Left colon (tissue), 2 donors: ENCODE data around the gene TMEM252. TPM values are rescaled to one million over a fixed set of nuclear protein-coding genes. Genes with fewer than 3 reads are reported as not detected.

Experiments
- ATAC-seq: fragments of 200-7000 bp; cut with Tn5 transposase; one replicate; pipeline ENCODE4 v1.9.1; 2020; ENCODE audit warnings: mild to moderate bottlenecking, moderate library complexity
- DNase-seq, 2 donors: peaks; one replicate each; pipeline ENCODE4 v3.0.0-alpha.2; 2020
- intact Hi-C, 2 donors: fragments of 100-400 bp; cut with DNase I in 1 of 2; cut with micrococcal nuclease in 1 of 2; formaldehyde crosslinking; loops; one replicate each; pipeline versions ENCODE4 v1.11.2 to v1.14.0; 2022; cut with DNase I, micrococcal nuclease
- total RNA-seq, 2 donors: library from RNA; stranded (reverse); fragmentation: NEBNext Ultra II Directional; extraction: Animal tissue kit (Norgen Biotek cat#: 25700); gene quantifications; one replicate each; pipeline ENCODE4 v1.2.1, GENCODE V29; 2021
- donor health status: DM: no; HTN: no; CAD: no.
- donor health status: DM: yes; HTN: yes; CAD: no.

The TMEM252 gene
- total RNA-seq, 2 donors from 2014 or later = 0.89 TPM; not detected in 1

DNA sequence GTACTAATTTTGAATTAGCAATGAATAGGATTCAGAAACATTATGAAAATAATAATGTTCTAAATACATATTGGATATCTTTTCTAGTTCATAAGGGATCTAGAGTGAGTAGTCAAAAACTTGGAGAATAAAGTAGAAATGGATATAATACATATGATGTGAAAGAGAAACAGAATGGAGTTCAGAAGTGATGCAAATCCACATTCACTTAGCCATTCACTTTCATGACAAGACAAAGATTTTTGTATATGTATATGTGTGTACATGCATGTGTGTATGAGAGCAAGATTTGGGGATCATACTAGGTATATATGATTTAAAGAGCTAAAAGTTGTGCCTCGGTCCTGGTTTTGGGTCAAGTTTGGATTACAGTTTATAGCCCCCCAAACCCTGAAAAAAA is 34.1 kb downstream of the TMEM252 start:
- no peak for DNase-seq
- no peak for ATAC-seq
- intact Hi-C loops = no loop called here

- ATAC-seq (peak; percentile 53), DNase-seq (no peak)
- intact Hi-C loops = no loop called here
These were observed 34.8 kb downstream of the TMEM252 start for GRCh38 chr9:68505681-68506409.

GRCh38 chr9:68502279-68502678 is 38.4 kb downstream of the TMEM252 start:
- intact Hi-C loops = no loop called here
- ATAC-seq (no peak), DNase-seq (no peak)

GRCh38 chr9:68500457-68501381 is 40.0 kb downstream of the TMEM252 start:
- DNase-seq (no peak), ATAC-seq (no peak)
- intact Hi-C loops = no loop called here

DNA sequence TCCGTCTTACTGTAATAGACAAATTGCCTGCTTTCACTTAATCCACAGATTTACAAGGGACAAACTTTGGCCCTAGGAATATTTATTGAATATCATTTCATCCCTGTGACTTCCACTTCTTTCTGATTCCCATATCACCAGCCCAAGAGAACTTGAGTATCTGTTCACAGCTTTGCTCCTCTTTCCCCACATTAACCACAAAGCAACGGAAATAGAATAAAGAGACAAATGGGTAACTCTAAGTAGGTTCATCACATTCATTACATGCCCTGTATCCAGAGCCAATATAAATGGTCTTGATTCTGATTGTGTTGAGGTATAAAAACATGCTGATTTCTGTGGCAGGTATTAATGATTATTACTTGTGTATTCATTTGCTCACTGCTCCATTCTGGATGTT is 41.9 kb downstream of the TMEM252 start:
- ATAC-seq (no peak), DNase-seq (no peak)
- intact Hi-C loops = no loop called here

GRCh38 chr9:68497629-68498028 is 43.1 kb downstream of the TMEM252 start:
- intact Hi-C loops = no loop called here
- DNase-seq (no peak), ATAC-seq (no peak)

DNA sequence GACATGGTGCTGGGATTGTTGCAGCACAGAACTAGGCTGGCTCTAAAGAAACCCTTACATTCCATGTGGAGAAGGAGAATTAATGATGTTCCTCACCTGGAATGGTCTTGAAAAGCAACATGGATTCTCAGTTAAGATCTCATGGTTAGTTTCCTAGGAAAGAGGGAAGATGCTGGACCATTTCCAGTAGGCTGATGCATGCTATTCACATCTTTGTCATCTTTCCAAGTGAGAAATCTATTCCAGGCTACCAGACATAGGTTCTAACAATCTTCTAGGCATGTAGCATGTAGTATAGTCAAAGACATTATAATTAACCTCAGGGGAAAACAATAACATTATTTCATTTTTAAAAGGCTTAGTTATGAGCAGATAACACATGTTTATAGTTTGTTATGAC is 44.3 kb downstream of the TMEM252 start:
- DNase-seq (no peak), ATAC-seq (no peak)
- intact Hi-C loops = no loop called here

GRCh38 chr9:68495247-68495646 is 45.4 kb downstream of the TMEM252 start:
- no peak for ATAC-seq
- intact Hi-C loops = no loop called here
- no peak for DNase-seq

DNA sequence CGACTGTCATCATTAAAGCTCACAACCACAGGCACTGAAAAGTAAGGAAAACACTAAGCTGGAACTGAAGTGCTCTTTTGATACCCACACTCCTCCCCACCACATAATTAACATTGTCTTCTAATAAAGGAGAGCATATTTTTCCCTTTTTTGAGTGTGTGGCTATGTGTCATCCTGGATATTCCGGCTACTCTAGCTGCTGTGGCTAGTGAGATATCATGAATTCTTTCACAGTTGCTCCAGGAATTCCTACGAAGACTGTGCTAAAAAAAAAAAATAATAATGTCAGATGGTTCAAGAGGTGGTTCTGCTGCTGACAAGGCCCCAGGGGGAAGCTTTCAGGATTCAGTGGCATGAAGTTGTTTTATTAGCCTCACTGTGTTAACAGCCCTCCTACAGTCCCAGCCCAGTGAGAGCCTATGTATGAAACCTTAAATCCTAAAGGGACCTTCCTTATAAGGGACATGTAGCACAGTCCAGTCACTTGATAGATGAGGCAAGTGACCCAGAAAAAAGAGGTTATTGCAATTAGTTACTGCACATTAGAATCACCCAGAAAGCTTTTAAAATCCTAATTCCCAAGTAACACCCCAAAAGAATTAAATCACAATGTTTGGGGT is 46.6 kb downstream of the TMEM252 start:
- ATAC-seq = no peak
- intact Hi-C loops = no loop called here
- DNase-seq = no peak

- no peak for DNase-seq
- no peak for ATAC-seq
- intact Hi-C loops = no loop called here
These were observed 47.1 kb downstream of the TMEM252 start for GRCh38 chr9:68493541-68493940.

GRCh38 chr9:68492806-68493205 is 47.9 kb downstream of the TMEM252 start:
- ATAC-seq = no peak
- intact Hi-C loops = no loop called here

DNA sequence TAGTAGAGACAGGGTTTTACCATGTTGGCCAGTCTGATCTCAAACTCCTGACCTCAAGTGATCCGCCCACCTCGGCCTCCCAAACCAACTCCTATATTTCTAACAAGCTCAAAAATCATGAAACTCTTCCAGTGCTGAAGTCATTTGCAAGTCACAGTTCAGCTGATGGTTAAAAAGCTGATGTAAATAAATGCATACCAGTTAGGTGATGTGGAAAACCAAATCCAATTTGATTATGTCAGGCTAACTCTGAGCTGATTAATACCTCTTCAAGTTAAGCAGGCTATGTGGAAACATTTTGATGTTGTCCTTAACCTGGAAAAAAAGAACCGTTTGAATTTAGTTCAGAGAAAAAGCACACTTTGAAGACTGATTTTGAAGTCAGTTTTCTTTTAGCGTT is 51.0 kb downstream of the TMEM252 start:
- intact Hi-C loops = no loop called here
- DNase-seq (no peak), ATAC-seq (no peak)

More at GRCh38 chr9:68492806-68493205, 47.9 kb downstream of the TMEM252 start:
- no peak for DNase-seq

- intact Hi-C loops = no loop called here
- ATAC-seq = no peak
- DNase-seq = no peak
These were observed 52.6 kb downstream of the TMEM252 start for GRCh38 chr9:68488126-68488525.

Other genes starting within 250 kb of the TMEM252 start
- not detected for gene FOXD4L3, start 238.0 kb downstream of the TMEM252 start, total RNA-seq
- gene PGM5, start 184.3 kb downstream of the TMEM252 start, total RNA-seq = 10 to 100 TPM in 1 of 2 donors, 1 to 10 TPM in 1; 6.1 to 56.8 TPM
- gene PIP5K1B, start 164.4 kb upstream of the TMEM252 start, total RNA-seq = 10 to 100 TPM; 83.1 to 91.6 TPM